GM18907 (cell line): ENCODE results near the gene NUDCD3.
A peak's percentile ranks its signal among the peaks of the same experiment; 100 is the strongest.

Experiments used
- ATAC-seq: cut with Tn5 transposase; IDR thresholded peaks from one replicate; pipeline ENCODE4 v1.9.1; 2021; ENCODE audit warnings: mild to moderate bottlenecking, moderate library complexity; ENCODE audit not compliant: unreplicated experiment

Gene NUDCD3

DNA sequence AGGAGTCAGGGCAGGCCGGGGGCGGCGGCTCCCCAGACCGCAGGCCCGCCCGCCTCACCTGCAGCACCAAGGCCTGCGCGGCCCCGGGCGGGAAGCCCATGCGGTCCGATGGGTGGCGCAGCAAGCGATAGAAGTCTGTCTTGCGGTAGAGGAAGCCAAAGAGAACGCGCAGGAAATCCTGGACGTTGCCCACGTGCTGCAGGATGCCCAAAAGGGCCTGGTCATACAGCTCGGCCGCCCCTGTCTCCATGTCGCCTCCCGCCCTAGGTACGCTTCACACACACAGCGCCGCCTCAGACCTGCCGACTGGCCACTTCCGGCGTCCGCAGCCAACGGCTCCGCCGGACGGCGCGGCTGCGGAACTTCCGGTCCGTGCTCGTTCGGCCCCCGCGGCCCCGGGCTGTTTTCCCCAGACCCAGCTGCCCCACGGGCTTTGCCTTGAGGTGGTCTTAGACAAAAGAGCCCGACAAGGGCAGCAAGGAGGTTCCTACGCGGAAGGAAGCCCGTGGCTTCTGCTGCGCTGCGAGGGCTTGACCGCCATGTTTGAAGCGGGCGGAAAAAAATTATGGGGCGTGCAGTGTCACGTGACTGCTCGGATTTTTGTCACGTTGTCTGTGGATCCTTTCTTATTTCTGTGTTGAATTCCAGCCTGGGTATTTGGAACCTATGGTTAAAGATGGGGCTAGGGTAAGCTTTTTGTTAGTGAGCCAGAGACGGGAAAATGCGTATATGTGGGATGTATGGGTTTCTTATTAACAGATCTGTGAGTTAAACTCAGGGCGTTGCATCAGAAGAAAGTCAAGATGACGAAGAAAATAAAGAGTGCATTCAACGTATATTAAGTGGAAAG, at the start of gene NUDCD3:
Gene NUDCD3, minus strand, starts transcription at position 308 of the 850 bp plus-strand sequence. Its CDS starts 58 bp downstream, at position 250.
- peak; percentile 95 for ATAC-seq

DNA sequence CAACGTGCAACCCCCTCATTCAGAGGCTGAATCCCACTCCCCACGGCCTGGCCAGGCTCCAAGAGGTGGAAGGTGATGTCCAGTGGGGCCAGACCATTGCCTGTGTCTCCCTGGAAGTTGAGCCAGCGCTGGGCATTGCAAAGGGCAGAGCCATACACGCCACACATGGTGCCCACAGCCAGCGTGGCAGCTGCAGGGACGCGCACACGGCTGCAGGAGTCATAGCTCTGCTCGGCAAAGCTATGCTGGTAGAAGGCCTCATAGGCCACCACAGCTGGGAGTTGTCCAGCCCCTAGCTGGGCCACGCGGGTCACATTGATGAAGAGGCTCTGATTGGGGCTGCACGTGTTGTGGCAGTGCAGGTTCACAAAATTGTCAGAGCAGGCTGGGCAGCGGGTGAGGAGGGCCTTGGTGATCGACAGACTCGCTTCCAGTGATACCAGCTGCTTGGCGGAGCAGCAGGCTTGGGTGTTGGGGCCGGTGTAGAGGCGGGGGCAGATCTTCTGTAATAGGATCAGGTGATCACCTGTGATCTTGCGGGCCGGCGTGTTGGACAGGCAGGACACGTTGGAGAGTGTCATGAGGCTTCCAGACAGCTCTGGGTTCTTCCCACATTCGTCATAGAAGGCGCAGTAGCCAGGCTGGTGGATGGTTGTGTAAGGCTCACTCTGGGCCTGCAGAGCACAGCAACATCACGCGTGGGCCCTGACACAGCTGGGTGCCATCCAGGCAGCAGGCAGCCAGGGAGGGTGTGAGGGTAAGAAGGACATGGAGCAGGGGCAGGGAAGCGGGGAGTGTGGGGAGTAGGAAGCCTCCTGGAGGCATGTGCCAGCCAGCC, 49.4 kb upstream of the NUDCD3 start:
- no peak for ATAC-seq

DNA sequence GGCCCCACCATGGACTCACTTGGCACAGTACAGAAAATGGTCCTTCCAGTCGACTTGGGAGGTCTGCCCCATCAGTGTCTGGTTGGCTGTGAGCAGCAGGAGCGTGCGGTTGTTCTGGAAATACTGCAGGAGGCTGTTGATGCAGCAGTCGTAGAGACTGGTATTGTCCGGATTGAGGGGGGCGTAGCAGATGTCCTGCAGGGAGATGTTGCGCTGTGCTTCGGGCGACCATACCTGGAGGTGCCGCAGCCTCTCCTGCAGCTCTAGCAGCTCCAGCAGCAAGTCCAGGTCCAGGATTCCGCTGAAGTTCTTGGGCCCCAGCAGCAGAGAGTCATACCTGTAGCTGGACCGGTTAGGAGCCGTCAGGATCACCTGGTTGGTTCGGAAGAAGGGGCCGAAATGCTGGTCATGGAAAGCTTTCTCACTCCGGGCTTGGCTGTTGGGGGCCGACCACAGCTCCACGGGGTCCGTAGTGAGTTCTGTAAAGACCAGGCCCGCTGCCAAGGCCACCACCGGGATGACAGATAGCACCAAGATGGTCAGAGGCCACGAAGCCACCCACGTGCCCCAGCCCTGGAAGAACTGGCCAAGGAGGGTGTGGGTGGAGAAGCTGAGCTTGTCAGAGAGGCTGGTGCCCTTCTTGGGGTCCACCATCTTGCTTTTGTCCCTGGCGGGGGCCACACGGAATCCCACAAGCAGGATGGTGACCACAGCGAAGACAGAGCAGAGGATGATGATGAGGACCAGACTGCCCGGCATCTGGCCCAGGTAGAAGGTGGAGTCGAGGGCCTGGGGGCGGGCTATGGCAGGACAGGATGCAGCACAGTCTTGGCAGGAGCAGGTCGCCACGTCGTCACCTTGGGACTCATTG, 48.6 kb upstream of the NUDCD3 start:
- ATAC-seq, result no peak

DNA sequence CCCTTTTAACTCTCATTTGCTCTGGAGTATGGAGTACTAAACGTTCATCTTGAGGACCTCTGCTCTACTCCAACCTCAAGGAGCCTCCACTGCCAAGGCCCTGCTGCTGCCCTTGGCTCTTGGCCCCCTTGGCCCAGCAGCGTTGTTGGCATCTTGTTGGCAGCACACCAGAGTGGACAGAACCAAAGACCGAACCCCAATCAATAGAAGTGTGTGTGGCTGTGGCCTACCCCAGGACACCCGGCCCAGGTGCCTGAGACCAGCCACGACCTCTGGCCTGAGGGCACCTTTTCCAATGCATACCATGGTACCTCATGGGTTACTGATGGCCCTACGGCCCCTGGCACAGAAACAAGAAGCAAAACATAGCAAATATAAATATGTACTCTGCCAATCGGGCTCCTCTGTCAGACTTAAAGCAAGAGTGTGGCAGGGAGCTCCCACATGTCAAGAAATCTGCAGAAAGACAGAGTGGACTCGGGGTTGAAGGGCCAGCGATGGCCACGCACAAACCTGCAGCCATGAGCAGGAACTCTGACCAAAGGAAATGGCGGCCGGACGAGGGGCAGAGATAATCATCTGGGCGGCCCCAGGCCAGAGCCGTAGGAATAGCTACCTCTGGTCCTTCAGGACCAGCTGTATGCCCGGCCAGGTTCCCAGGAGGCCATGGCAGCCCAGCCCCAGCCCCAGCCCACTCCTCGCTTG, 47.8 kb upstream of the NUDCD3 start:
- ATAC-seq, result no peak

DNA sequence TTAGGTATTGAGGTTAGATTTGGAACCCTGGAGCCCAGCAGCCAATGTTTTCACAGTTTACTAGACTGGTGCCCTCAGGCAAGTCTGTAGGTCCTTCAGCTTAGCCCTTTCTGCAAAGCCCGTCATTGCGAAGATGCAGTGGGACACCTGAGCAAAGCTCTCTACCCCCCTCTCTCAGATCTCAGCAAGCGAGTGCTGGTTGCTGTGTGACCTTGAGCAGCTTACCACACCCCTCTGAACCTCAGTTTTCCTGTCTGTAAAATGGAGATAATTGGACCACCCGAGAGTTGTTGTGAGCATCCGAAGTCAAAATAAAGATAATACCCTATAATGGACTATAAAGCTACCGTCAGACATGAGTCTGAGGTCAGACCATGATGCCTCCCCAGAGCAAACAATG, 47.0 kb upstream of the NUDCD3 start:
- no peak for ATAC-seq

DNA sequence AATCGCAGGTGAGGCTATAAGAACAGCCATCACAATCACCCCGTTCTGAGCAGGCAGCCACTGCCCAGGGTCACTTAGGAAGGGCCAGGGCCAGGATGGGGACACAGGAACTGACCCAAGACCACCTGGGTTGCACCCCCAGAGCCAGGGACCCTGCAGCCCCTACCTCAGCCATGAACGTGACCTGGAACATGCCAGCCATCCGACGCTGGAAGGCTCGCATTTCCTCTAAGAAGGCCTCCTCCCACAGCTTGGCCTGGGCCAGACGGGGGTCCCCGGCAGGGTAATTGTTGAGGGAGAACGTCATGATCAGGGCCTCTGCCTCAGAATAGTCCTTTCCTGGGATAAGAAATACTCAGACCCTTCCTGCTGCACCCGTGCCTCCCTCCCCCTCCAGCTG, 45.6 kb upstream of the NUDCD3 start:
- no peak for ATAC-seq

DNA sequence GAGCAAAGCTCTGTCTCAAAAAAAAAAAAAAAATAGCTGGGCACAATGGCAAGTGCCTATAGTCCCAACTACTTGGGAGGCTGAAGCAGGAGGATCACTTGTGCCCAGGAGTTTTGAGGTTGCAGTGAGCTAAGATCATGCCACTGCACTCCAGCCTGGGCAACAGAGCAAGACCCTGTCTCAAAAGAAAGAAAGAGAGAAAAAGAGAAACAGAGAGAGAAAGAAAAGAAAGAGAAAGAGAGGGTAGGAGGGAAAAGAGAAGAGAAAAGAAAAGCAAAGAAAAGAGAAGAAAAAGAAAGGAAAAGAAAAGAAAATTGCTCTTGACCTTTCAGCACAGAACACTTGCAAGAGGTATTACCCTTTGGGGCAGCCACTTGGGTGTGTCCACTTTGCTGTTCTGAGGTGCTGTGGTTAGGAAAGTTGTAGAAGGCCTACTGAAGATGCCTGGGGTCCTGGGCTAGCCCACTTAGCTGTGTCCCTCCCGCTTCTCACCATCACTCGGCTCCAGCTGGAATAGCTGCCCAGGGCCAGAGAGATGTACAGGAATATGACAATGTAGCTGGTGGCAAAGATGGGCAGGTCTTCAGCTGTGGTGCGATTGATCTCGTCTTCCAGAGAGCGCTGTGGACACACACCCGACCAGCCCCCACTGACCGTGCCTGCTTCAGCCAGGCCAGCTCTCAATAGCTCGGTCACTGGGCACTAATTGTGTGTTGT, 45.0 kb upstream of the NUDCD3 start:
- no peak for ATAC-seq

DNA sequence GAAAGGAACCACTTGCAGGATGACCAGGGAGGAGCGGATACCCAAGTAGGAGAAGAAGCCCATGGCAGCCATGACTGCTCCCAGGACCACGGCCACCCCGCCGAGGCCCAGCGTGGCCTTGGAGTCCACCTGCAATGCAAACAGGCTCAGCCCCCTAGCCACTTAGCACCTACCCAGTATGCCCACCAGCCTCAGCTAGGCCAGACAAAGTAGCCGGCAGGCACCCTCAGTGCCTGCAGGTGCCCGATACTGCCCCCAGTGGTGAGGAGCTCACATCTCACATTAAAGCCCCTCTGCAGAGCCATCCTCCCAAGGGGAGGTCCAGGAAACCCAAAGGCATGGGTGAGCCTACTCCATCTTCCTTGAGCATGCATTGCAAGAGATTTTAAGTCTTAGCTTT, 44.0 kb upstream of the NUDCD3 start:
- no peak for ATAC-seq

DNA sequence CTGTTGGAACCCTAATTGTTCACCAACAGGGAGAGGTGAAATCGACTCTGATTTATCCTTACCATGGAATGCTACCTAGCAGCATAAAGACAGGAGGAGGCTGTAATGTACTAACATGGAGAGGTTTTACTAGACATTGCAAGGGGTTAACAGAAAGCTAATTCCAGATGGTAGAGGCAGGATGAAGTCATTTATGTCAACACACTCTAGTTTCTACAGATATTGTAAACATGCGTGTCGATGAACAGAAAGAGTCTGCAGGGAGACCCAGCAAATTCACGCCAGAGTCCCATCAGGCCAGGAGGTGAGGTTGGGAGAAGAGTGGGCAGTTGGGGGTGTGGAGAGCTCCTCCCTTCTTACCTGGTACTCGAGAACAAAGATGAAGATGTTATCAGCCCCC, 43.6 kb upstream of the NUDCD3 start:
- ATAC-seq, result no peak

DNA sequence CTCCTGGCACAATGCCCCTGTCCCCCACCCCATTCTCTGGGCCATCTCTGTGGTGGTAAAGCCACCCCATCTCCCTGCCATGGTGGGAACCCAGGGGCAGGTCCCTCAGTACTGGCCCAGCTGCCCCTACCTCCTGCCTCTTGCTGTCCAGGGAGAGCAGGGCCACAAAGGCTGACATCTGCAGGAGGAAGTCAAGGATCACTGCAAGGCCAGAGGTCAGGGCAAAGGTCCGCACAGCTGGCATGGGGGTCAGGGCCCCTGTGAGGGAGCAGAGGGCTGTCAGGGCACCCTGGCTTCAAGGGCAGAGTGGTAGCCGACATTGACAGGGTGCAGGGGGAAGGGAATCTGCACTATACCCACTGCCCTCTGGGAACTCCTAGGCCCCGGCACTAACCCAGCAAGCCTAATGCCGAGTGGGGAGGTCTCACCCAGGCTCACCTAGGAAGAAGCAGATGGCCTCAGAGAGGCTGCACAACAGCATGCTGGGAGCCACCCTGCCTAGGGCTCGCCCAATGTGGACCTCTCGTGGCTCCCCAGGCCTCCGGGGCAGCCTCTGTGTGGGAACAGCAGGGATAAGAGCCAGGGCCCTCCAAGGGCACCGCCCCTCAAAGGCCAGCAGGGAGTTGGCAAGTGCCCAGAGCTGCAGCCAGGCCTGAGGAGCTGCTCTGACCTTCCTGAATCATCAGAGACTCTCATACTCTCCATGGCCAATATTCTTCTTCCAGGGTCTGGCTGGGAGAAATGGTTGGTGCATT, 43.0 kb upstream of the NUDCD3 start:
- no peak for ATAC-seq

DNA sequence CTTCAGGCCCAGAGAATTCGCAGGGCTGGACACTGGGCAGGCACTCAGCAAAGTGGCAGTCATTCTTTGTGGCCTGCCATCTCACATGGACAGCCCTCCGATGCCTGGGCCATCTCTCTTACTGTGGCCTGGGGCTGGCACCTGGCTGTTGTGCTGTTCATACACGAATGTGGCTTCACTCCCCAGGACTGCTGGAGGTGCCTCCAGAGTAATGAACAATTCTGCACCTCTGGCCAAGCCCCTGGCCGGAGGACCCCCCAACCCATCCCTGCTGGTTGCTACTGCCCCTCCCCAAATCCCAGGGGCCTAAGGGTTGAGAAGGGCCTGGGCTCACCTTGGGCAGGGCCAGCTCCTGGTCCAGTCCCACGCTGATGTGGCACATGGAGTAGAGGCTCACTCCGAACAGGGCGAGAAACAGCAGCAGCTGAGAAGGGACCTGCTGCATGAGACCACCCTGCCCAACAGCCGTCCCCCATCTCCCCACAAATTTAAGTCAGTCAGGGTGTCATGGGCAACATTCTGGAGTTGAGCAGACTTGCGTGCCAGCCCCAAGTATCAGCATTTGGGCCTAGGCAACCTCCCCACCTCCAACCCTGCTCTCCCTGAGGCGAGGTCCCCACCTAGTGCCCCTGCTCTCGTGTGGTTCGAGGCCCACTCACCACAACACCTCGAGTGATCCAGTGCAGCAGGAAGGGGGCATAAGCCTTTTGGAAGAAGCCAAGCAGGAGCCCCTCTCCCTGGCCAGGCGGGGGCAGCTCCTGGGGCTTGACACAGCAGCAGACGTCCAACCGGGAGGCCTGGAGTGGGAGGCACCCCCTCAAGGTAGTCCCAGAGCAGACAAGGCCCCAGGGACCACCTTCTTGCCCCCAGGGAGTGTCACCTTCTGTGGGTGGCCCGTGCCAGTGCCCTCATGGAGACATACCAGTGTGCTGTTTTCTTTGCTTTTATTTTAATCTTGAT, 41.2 kb upstream of the NUDCD3 start:
- ATAC-seq, result no peak

DNA sequence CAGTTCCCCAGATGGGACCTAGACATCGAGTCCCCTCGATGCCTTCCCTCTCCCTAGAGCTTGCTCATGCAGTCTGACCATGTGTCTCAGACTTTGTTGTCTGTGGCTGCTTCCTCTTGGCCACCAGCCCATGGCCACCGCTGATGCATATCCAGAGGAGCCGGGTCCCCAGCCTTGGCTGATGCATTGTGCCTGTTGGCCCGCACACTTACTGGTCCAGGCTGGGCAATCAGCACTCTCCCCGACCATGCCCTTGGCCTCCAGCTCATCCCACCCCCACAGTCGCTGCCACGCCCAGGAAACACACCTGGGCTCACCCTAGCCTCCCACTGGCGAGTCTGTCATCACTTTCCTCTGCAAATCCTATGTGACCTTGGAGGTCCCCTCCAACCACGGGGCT, 40.5 kb upstream of the NUDCD3 start:
- no peak for ATAC-seq

DNA sequence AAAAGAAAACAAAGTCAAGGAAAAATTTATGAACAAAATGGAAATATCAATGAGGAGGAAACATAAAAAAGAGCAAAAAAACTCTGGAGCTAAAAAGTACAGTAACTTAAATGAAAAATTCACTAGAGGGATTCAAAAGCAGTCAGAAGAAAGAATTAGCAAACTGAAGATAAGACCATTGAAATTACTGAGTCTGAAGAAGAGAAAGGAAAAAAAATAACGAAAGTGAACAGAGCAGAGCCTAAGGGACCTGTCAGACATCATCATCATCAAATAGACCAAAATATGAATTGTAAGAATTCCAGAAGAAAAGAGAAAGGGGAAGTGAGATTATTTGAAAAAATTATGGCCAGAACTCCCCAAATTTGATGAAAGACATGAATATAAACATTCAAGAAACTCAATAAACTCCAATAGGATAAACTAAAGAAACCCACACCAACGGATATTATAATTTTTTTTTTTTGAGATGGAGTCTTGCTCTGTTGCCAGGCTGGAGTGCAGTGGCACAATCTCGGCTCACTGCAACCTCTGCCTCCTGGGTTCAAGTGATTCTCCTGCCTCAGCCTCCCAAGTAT, 34.4 kb upstream of the NUDCD3 start:
- no peak for ATAC-seq

DNA sequence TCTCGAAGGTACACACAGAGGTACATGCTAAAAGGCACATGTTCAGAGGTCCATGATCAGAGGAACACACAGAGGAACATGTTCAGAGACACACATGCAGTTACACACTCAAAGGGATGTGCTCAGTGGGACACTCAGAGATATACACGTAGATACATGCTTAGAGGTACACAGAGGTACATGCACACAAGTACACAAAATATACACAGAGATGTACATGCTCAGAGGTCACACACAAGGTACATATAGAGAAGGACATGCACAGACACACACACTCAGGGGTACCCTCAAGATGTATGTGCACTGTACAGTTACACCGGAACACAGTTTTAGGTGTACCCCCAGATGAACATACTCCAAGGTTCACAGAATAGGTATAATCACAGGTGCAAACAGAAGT, 31.9 kb upstream of the NUDCD3 start:
- no peak for ATAC-seq

DNA sequence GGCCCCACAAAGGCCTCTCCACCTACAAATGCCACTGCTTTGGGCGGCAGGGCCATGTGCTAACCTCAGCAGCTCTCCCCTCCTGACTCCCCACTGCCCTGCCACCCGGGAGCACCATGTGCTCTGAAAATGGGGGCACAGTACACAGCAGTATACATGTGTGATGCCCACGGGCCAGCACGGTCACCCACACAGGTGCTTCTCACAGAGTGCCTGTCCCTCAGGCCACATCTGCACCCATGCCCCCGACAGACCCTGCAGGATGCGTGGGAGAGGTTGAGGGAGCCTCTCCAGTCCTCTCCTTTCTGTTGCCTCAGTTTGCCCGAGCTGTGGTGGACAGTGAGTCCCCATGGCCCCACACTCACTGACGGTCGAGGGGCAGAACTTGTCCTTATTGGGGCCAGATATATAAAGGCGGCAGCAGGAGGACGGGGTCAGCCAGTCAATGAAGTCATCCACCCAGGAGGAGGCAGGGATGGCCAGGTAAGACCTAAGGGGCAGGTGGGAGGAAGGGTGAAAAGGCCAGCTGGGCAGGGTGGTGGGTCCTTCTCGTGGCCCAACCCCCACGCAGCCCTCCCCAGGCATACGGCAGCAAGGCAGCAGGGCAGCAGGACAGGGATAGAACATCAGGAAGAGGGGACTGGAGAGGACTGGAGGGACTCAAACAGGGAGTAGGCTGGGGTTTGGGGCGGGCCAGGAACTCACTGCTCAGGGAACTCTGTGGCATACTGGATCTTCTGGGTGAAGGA, 31.1 kb upstream of the NUDCD3 start:
- ATAC-seq, result no peak

DNA sequence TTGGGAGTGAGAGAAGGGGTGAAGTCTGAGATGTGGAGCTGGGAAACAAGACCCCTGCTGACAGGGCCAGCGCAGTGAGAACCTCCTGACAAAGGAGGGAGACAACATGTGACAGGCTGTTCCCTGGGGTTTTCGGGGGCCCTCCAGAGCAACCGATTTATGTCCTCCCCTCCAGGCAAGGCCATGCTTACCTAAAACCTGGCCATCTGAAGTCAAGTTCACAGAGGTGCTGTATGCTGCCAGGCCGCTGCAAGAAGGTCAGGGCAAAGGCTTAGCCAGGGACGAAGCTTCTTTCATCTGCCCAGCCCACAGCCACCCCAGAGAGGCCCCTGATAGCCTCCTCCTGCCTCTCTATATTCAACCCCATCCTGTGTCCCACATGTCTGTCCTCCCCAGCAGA, 30.1 kb upstream of the NUDCD3 start:
- ATAC-seq, result no peak

DNA sequence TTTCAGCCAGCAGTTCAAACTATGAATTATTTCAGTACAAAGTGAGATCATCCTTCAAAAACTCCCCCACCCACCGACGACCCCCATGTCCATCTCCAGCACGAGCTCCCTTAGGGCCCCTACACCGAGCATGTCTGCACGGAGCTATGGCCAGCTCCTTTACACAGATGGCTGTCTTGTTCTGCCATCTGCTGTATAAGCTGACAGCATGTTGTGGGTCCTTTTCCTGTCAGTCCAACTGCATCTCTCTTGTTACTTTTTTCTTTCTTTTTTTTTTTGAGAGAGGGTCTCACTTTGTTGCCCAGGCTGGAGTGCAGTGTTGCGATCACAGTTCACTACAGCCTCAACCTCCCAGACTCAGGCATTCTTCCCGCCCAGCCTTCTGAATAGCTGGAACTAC, 29.1 kb upstream of the NUDCD3 start:
- no peak for ATAC-seq
